Measurements from ENCODE around the gene TMEM255A. TPM values are rescaled to one million over a fixed set of nuclear protein-coding genes. Genes with fewer than 3 reads are reported as not detected.

Gene TMEM255A
- total and polyA plus RNA-seq, 2 donors from 2014 or later = 1.2 to 2.8 TPM

- Histone ChIP-seq H3K4me1 (ENCODE audit: control insufficient read depth in 2 of 3, insufficient read depth in 2 of 3, low read depth in 1 of 3, low read length in 3 of 3) (peaks cover 0 to 5% (median 0%) of the 10 kb centered on the region in 3 donors), H3K4me3 (ENCODE audit: low read length in 3 of 3) (no peak overlapping the region), H3K27me3 (ENCODE audit: control insufficient read depth, insufficient read depth, low read length) (peaks cover 28% of the 10 kb centered on the region), H3K9ac (ENCODE audit: low read length in 3 of 3) (no peak overlapping the region), H3K36me3 (ENCODE audit: control insufficient read depth in 2 of 3, insufficient read depth in 3 of 3, low read length in 3 of 3) (no peaks in the 10 kb centered on the region), H3K9me3 (ENCODE audit: control insufficient read depth in 2 of 3, insufficient read depth in 1 of 3, low read length in 3 of 3) (no peaks in the 10 kb centered on the region), H3K27ac (ENCODE audit: low read depth in 2 of 2, low read length in 2 of 2) (no peak overlapping the region)
- DNase-seq (no peak), FAIRE-seq (no peak)
- TF ChIP-seq CTCF (IDR thresholded peaks at IDR 0.05; ENCODE audit: borderline replicate concordance, extremely low read depth, insufficient read depth) = no peak
- intact Hi-C loops (cut with DNase I) = no loop called here
These were observed 4.6 kb downstream of the TMEM255A start for GRCh38 chrX:120306630-120307029.

DNA sequence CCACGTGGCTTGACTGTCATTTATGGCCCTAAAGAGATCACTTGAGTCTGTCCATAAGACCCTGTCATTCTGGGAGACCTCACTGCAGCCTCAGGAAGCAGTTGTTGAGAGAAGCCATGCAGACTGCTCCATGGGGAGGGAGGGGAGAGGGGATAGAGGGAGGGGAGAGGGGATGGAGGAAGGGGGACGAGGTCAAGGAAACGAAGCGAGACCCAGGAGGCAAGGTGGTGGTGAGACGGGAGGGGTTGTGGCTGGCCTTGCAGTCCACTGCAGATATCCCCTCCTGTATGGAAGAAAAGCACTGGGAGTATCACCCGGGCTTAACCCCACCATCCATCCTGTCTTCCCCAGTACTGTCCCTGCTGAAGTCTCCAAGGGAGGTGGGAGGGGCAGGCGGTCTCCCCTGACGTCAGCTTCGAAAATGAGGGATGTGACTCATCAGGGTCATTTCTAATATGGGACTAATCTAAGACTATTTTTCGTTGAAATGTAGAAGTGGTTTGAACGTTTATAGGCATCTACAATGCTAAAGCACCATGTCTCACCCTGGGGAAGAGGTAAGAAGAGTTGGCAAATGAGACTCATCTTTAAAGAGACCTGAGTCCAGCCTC lies 5.6 kb downstream of the TMEM255A start:
- H3K4me1 ChIP-seq (ENCODE audit: control insufficient read depth in 2 of 3, insufficient read depth in 2 of 3, low read depth in 1 of 3, low read length in 3 of 3) = no peaks in the 10 kb centered on the region
- no peaks in the 10 kb centered on the region for H3K9me3 ChIP-seq (ENCODE audit: control insufficient read depth in 2 of 3, insufficient read depth in 1 of 3, low read length in 3 of 3)
- no peak for FAIRE-seq
- no peak overlapping the region for H3K4me3 ChIP-seq (ENCODE audit: low read length in 3 of 3)
- no peaks in the 10 kb centered on the region for H3K36me3 ChIP-seq (ENCODE audit: control insufficient read depth in 2 of 3, insufficient read depth in 3 of 3, low read length in 3 of 3)
- no peak overlapping the region for H3K27ac ChIP-seq (ENCODE audit: low read depth in 2 of 2, low read length in 2 of 2)
- TF ChIP-seq CTCF (IDR thresholded peaks at IDR 0.05; ENCODE audit: borderline replicate concordance, extremely low read depth, insufficient read depth) = no peak
- no peak for DNase-seq
- H3K9ac ChIP-seq (ENCODE audit: low read length in 3 of 3) = no peak overlapping the region
- peaks cover 28% of the 10 kb centered on the region for H3K27me3 ChIP-seq (ENCODE audit: control insufficient read depth, insufficient read depth, low read length)
- intact Hi-C loops (cut with DNase I) = no loop called here

DNA sequence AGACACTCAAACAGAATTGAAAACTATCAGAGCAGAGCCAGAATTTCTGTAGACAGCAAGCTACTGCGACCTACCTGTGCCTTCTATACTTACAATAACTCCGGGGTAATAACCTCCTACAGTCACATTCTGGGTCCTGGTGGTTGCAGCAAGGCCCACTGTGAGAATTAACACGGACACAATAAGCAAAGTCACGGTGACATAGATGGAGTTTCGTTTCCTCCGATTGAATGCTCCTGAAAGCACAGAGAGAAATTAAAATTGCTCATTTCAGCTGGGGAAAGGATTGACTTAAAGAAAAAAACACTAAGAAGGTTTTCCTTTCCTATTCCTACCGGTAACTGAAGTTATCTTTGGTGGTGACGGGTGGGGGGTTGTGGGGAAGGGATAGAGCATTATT lies 7.0 kb downstream of the TMEM255A start:
- no peaks in the 10 kb centered on the region for H3K36me3 ChIP-seq (ENCODE audit: control insufficient read depth in 2 of 3, insufficient read depth in 3 of 3, low read length in 3 of 3)
- H3K9ac ChIP-seq (ENCODE audit: low read length in 3 of 3) = no peak overlapping the region
- H3K27ac ChIP-seq (ENCODE audit: low read depth in 2 of 2, low read length in 2 of 2) = no peak overlapping the region
- intact Hi-C loops (cut with DNase I) = no loop called here
- FAIRE-seq (no peak), DNase-seq (no peak)
- no peak overlapping the region for H3K4me3 ChIP-seq (ENCODE audit: low read length in 3 of 3)
- H3K4me1 ChIP-seq (ENCODE audit: control insufficient read depth in 2 of 3, insufficient read depth in 2 of 3, low read depth in 1 of 3, low read length in 3 of 3) = no peaks in the 10 kb centered on the region
- H3K27me3 ChIP-seq (ENCODE audit: control insufficient read depth, insufficient read depth, low read length) = peaks cover 27% of the 10 kb centered on the region
- no peak for TF ChIP-seq CTCF (IDR thresholded peaks at IDR 0.05; ENCODE audit: borderline replicate concordance, extremely low read depth, insufficient read depth)
- H3K9me3 ChIP-seq (ENCODE audit: control insufficient read depth in 2 of 3, insufficient read depth in 1 of 3, low read length in 3 of 3) = no peaks in the 10 kb centered on the region

DNA sequence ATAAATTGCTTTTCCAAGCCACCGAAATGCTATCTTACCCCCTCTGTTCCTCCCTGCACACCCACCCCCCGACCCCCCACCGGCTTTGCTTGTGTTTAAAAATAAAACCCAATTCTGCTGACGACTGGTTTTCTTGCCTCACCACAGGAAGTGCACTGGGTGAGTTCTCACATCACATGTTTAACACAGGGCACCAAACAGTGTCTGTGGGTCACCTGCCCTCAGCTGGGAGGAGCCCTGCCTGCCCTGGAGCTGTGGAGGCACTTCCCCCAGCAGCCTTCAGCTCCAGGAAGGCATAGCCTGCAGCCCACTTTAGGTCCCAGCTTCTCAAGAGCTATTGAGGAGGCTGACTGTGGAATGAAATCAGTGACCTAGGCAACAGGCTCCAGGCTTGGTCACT lies 8.8 kb downstream of the TMEM255A start:
- Histone ChIP-seq H3K4me1 (ENCODE audit: control insufficient read depth in 2 of 3, insufficient read depth in 2 of 3, low read depth in 1 of 3, low read length in 3 of 3) (no peaks in the 10 kb centered on the region), H3K9me3 (ENCODE audit: control insufficient read depth in 2 of 3, insufficient read depth in 1 of 3, low read length in 3 of 3) (no peaks in the 10 kb centered on the region), H3K36me3 (ENCODE audit: control insufficient read depth in 2 of 3, insufficient read depth in 3 of 3, low read length in 3 of 3) (no peaks in the 10 kb centered on the region), H3K27ac (ENCODE audit: low read depth in 2 of 2, low read length in 2 of 2) (no peak overlapping the region), H3K4me3 (ENCODE audit: low read length in 3 of 3) (no peak overlapping the region), H3K9ac (ENCODE audit: low read length in 3 of 3) (no peak overlapping the region), H3K27me3 (ENCODE audit: control insufficient read depth, insufficient read depth, low read length) (peaks cover 12% of the 10 kb centered on the region)
- FAIRE-seq (no peak), DNase-seq (peak in 2 of 5 donors; percentile 14 to 44)
- intact Hi-C loops (cut with DNase I) = no loop called here
- no peak for TF ChIP-seq CTCF (IDR thresholded peaks at IDR 0.05; ENCODE audit: borderline replicate concordance, extremely low read depth, insufficient read depth)

Measured in kidney (tissue), 14 donors.